GM12878 (cell line): Measurements from ENCODE around the gene SPANXN3. TPM values are rescaled to one million over a fixed set of nuclear protein-coding genes. Genes with fewer than 3 reads are reported as not detected.

ENCODE experiments used
- ATAC-seq: fragments of 200-7000 bp; cut with Tn5 transposase; 3 replicates; pipeline ENCODE4 v1.9.1; 2020; ENCODE audit warnings: mild to moderate bottlenecking, moderate library complexity
- BruUV-seq: library from RNA; stranded (reverse); fragments of 400-500 nt; replicated peaks from 2 replicates; lab custom pipeline; 2021; lab: Mats Ljungman, UMichigan
- CTCF ChIA-PET: fragments of 300-600 bp; sonication (Branson Sonifier 250); formaldehyde crosslinking; extraction: SDS; loops from one replicate; lab custom pipeline; 2021; ENCODE audit warnings: inconsistent platforms; lab: Yijun Ruan, JAX
- POLR2A ChIA-PET: fragments of 350-600 bp; formaldehyde crosslinking; extraction: SDS; loops from one replicate; lab custom pipeline; 2021; ENCODE audit warnings: inconsistent platforms; lab: Charles Lee
- RAD21 ChIA-PET: fragments of 300-600 bp; sonication (Branson Sonifier 250); formaldehyde crosslinking; loops from one replicate; lab custom pipeline; 2023; ENCODE audit warnings: antibody characterized with exemption; ENCODE audit not compliant: unreplicated experiment; lab: Charles Lee
- SMC1A ChIA-PET: fragments of 300-600 bp; sonication (Branson Sonifier 250); formaldehyde crosslinking; loops from one replicate; lab custom pipeline; 2023; ENCODE audit not compliant: unreplicated experiment, uncharacterized antibody; lab: Charles Lee
- DNase-seq: peaks from one replicate; pipeline ENCODE4 v3.0.0-alpha.2; 2011; ENCODE audit warnings: low read depth, low spot score
- FAIRE-seq: peaks from 3 replicates; lab custom pipeline; 2011; peaks lifted over from hg19 to GRCh38; lab: Jason Lieb, UNC
- H2AFZ ChIP-seq: 2 replicates; pipeline ENCODE4 v1.6.0; 2011; ENCODE audit warnings: low read depth, low read length, control low read depth; ENCODE audit not compliant: control insufficient read depth
- H3K27ac ChIP-seq: 2 replicates; pipeline ENCODE4 v1.5.1; 2011; ENCODE audit warnings: control low read depth; ENCODE audit not compliant: control insufficient read depth, insufficient read depth
- H3K27me3 ChIP-seq, 2 experiments: replicated peaks in 1 of 2; 2 replicates each; pipeline versions ENCODE4 v1.6.0 to v1.6.1; 2011; ENCODE audit warnings: low read length in 1 of 2; ENCODE audit not compliant: control insufficient read depth in 2 of 2, insufficient read depth in 2 of 2
- H3K36me3 ChIP-seq, 2 experiments: 2 replicates each; pipeline ENCODE4 v1.5.1; 2011; ENCODE audit warnings: low read length in 1 of 2; ENCODE audit not compliant: control insufficient read depth in 2 of 2, insufficient read depth in 2 of 2
- H3K4me1 ChIP-seq: 2 replicates; pipeline ENCODE4 v1.6.1; 2011; ENCODE audit warnings: mild to moderate bottlenecking, low read length, moderate library complexity, mixed read lengths; ENCODE audit not compliant: control insufficient read depth, insufficient read depth
- H3K4me2 ChIP-seq: 2 replicates; pipeline ENCODE4 v1.6.0; 2011; ENCODE audit warnings: control low read depth; ENCODE audit not compliant: control insufficient read depth, insufficient read depth
- H3K4me3 ChIP-seq: fragments of 200-600 bp; sonication (generic); 2 replicates; pipeline ENCODE4 v1.5.1; 2016
- H3K79me2 ChIP-seq: 2 replicates; pipeline ENCODE4 v1.6.0; 2011; ENCODE audit warnings: low read length; ENCODE audit not compliant: control insufficient read depth, insufficient read depth
- H3K9ac ChIP-seq: 2 replicates; pipeline ENCODE4 v1.8.0; 2011; ENCODE audit warnings: low read length, control low read depth, mixed read lengths; ENCODE audit not compliant: control insufficient read depth, insufficient read depth
- H3K9me3 ChIP-seq: replicated peaks from 3 replicates; pipeline ENCODE4 v1.5.1; 2011; ENCODE audit warnings: mild to moderate bottlenecking, low read length; ENCODE audit not compliant: control insufficient read depth, insufficient read depth
- H4K20me1 ChIP-seq: 2 replicates; pipeline ENCODE4 v1.6.0; 2011; ENCODE audit not compliant: control insufficient read depth, insufficient read depth
- CBX5 ChIP-seq: sonication (generic); IDR thresholded peaks from 2 replicates; pipeline ENCODE4 v1.6.1; 2016; ENCODE audit warnings: low read depth, moderate library complexity, mild to moderate bottlenecking, inconsistent platforms
- E2F4 ChIP-seq: IDR thresholded peaks from 2 replicates; pipeline ENCODE4 v1.6.1; 2012; ENCODE audit warnings: low read depth, low read length, improper control_type of control experiment
- E4F1 ChIP-seq: fragments of 450-650 bp; IDR thresholded peaks from 2 replicates; pipeline ENCODE4 v1.6.1; 2018; ENCODE audit warnings: borderline replicate concordance, mild to moderate bottlenecking; ENCODE audit not compliant: partially characterized antibody
- ELK1 ChIP-seq: IDR thresholded peaks from 2 replicates; pipeline ENCODE4 v1.6.1; 2012; ENCODE audit warnings: low read depth, low read length, improper control_type of control experiment
- IRF4 ChIP-seq: IDR thresholded peaks from 2 replicates; pipeline ENCODE4 v1.6.1; 2011; ENCODE audit warnings: low read depth, low read length
- MEF2A ChIP-seq: IDR thresholded peaks from 2 replicates; pipeline ENCODE4 v1.6.1; 2011; ENCODE audit warnings: low read depth, mild to moderate bottlenecking, low read length, moderate library complexity; ENCODE audit not compliant: insufficient read depth
- MYC ChIP-seq: IDR thresholded peaks from 2 replicates; pipeline ENCODE4 v1.6.1; 2011; ENCODE audit warnings: mild to moderate bottlenecking, low read length, moderate library complexity, inconsistent platforms; ENCODE audit not compliant: insufficient read depth, insufficient replicate concordance, insufficient read length, severe bottlenecking
- NFIC ChIP-seq: IDR thresholded peaks from 2 replicates; pipeline ENCODE4 v1.6.1; 2012; ENCODE audit warnings: low read depth, mild to moderate bottlenecking, inconsistent platforms, low read length, moderate library complexity
- NR2C1 ChIP-seq: fragments of 450-650 bp; IDR thresholded peaks from 2 replicates; pipeline ENCODE4 v1.6.1; 2017; ENCODE audit warnings: antibody characterized with exemption, mild to moderate bottlenecking, moderate library complexity
- RAD21 ChIP-seq: IDR thresholded peaks from 2 replicates; pipeline ENCODE4 v1.6.1; 2011; ENCODE audit warnings: mild to moderate bottlenecking, low read depth, low read length, moderate library complexity; ENCODE audit not compliant: insufficient read depth
- RBBP5 ChIP-seq: fragments of 200-600 bp; sonication (generic); conservative IDR thresholded peaks from 2 replicates; pipeline ENCODE4 v1.6.1; 2016
- RCOR1 ChIP-seq: conservative IDR thresholded peaks from 2 replicates; pipeline ENCODE4 v1.6.1; 2012; ENCODE audit warnings: low read depth, low read length, improper control_type of control experiment
- RUNX3 ChIP-seq: IDR thresholded peaks from 2 replicates; pipeline ENCODE4 v1.6.1; 2012; ENCODE audit warnings: low read length, inconsistent platforms
- SMARCA5 ChIP-seq: fragments of 450-650 bp; IDR thresholded peaks from 2 replicates; pipeline ENCODE4 v1.6.1; 2017; ENCODE audit warnings: mild to moderate bottlenecking
- SRF ChIP-seq, 2 experiments: IDR thresholded peaks; 2 replicates each; pipeline ENCODE4 v1.6.1; 2011; ENCODE audit warnings: low read depth in 2 of 2, low read length in 2 of 2, mild to moderate bottlenecking in 1 of 2, moderate library complexity in 1 of 2
- SUZ12 ChIP-seq: fragments of 200-600 bp; sonication (generic); IDR thresholded peaks from one replicate; pipeline ENCODE4 v1.6.1; 2018; ENCODE audit warnings: antibody characterized with exemption, mild to moderate bottlenecking; ENCODE audit not compliant: unreplicated experiment
- ZNF274 ChIP-seq: IDR thresholded peaks from one replicate; pipeline ENCODE4 v1.8.0; 2011; ENCODE audit not compliant: insufficient read length, insufficient read depth
- WGBS: methylation state at CpG from one replicate; pipeline ENCODE4 v1.1.6; 2016; ENCODE audit warnings: low lambda C conversion rate; ENCODE audit not compliant: insufficient replicate concordance, insufficient coverage; ENCODE audit errors: missing lambda C conversion rate; 5-methylcytosine and 5-hydroxymethylcytosine counted together
- in situ Hi-C: fragments of 300-500 bp; cut with MboI; formaldehyde crosslinking; loops from 9 replicates; pipeline ENCODE4 v1.14.3; 2018; ENCODE audit warnings: mixed read lengths
- intact Hi-C: fragments of 100-400 bp; cut with micrococcal nuclease; formaldehyde crosslinking; loops from one replicate; pipeline ENCODE4 v1.14.2; 2022; ENCODE audit not compliant: unreplicated experiment
- polyA plus RNA-seq, 11 experiments: library from polyadenylated mRNA; depleted of rRNA in 4 of 11; unstranded in 6 of 11; stranded (reverse) in 5 of 11; fragments of >200 nt; fragmentation: Nextera tagmentation in 4 of 11; fragmentation: Illumina TruSeq in 1 of 11; extraction: Ambion mirVana in 4 of 11; extraction: Trizol in 1 of 11; gene quantifications; 1 replicate in 1 of 11; 2 replicates in 10 of 11; pipeline versions ENCODE4 v1.2.1 to v1.2.3, GENCODE V29; 2011 to 2016; ENCODE audit warnings: inconsistent platforms in 2 of 11, missing spikeins in 2 of 11, low read depth in 1 of 11
- total RNA-seq, 4 experiments: library from RNA; depleted of rRNA in 3 of 4; stranded (reverse); fragments of >200 nt in 3 of 4; fragmentation: Illumina TruSeq in 1 of 4; extraction: Trizol in 1 of 4; gene quantifications; 2 replicates each; pipeline versions ENCODE4 v1.2.1 to v1.2.3, GENCODE V29; 2013 to 2021

SPANXN3 gene
- total and polyA plus RNA-seq, 10 of the 15 experiments (the other 5 are each of a cell fraction or from before 2014, with no cell fraction given), result not detected

- Histone ChIP-seq H3K27me3 (no peaks in the 10 kb centered on the region), H3K27ac (no peak overlapping the region), H3K9me3 (no peaks in the 10 kb centered on the region), H4K20me1 (no peaks in the 10 kb centered on the region), H3K4me2 (no peak overlapping the region), H3K4me3 (no peak overlapping the region), H3K4me1 (no peaks in the 10 kb centered on the region), H3K36me3 (no peaks in the 10 kb centered on the region), H3K79me2 (no peaks in the 10 kb centered on the region), H3K9ac (no peak overlapping the region), H2AFZ (no peak overlapping the region)
- in situ Hi-C loops (no loop called here), intact Hi-C loops (no loop called here)
- no peak for TF ChIP-seq IRF4
- TF ChIP-seq SRF (IDR thresholded peaks at IDR 0.05; ENCODE audit: low read depth in 2 of 2, low read length in 2 of 2), result no peak
- TF ChIP-seq E2F4, result no peak
- TF ChIP-seq RAD21, result no peak
- no peak for TF ChIP-seq SUZ12
- TF ChIP-seq NR2C1, result no peak
- no peak for TF ChIP-seq SMARCA5
- no peak for TF ChIP-seq MYC
- TF ChIP-seq MEF2A, result no peak
- TF ChIP-seq NFIC, result no peak
- TF ChIP-seq RCOR1, result no peak
- no peak for TF ChIP-seq ELK1
- TF ChIP-seq RUNX3, result no peak
- TF ChIP-seq E4F1, result no peak
- TF ChIP-seq ZNF274, result no peak
- TF ChIP-seq RBBP5, result no peak
- no peak for TF ChIP-seq CBX5
- ChIA-PET CTCF (no interaction called here), RAD21 (no interaction called here), SMC1A (interaction anchor here (2.4 kb wide), 1 partner anchor 11 kb away, joined by 5 read pairs; no protein-coding TSS in a partner anchor), POLR2A (no interaction called here)
- no peak for FAIRE-seq
- ATAC-seq, result no peak
- WGBS, result 45% methylated on average over 8 of the region's 8 CpGs
- DNase-seq, result no peak
- BruUV-seq, result no TSS peak
Observed at GRCh38 chrX:143486105-143486504, 31.2 kb downstream of the SPANXN3 start.
